HL-60/S4 treated with retinoic acid at 250 ng/mL for 4 days and 3 days (cell line): Measurements from ENCODE around the gene RXFP2.

Experiments
- in situ Hi-C: fragments of 300-500 bp; cut with MboI; formaldehyde crosslinking; loops from 2 replicates; pipeline ENCODE4 v1.7.0; 2022; ENCODE audit warnings: low sequenced_read_pairs

RXFP2 gene

DNA sequence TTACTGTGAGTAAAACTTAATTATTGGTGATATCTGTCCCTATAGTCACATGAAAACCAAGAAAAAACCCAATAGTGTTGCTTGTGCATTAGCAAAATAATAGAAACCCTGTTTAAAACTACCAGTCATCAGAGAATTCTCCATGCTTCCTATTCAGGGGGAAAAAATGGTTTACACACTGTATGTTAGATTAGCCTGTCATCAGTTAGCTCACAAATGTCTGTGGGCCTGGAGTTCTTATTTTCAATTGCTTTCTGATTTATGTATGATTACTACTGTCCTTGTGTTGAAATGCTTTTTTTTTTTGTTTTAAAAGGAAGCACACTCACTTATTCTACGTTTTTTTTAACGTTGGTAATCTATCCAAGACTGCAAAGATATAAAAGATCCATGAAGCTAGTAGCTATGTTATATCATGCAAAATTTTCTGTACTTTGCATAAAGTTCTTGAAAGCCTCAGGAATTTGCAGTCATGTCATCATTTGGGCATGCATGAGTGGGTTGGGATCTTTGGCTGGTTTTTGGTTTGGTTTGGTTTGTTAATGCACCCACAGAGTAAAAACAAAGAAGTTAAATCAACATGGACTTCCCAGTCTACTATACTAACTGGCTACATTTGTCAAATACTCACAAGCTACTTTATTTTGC, 25.9 kb downstream of the RXFP2 start:
- in situ Hi-C loops: no loop called here

DNA sequence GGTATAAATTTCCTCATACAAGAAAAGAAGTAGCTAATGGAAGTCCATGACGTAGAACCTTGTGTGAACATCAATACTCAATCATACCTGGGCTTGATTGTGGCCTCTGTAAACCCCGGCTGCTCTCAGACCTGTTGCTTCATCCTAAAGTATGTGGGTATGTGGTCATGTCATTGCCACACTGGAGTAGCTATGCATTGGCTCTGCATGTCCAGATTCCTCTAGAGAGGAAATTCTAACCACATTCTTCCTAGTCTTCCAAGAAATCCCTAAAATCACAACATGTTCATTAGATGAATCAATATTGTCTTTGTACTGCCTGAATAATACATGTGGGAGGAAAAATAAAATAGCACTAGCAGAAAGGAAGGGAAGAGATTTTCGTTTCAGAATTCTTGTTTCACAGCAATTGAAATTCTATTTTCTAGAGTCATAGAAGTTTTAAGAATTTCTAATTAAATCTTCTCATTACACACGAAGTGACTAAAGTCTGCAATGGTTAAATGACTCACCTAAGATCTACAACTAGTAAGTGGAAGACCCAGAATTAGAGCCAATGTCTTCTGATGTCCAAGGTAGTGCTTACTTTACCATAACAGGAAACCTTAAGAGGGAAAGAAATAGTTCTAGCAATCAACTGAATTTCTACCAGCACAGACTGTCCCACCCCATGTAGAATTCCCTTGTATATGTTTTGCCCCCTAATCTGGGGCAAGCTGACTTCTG, 28.0 kb downstream of the RXFP2 start:
- in situ Hi-C loops: no loop called here

GRCh38 chr13:31768351-31768750, 29.0 kb downstream of the RXFP2 start:
- in situ Hi-C loops: no loop called here

DNA sequence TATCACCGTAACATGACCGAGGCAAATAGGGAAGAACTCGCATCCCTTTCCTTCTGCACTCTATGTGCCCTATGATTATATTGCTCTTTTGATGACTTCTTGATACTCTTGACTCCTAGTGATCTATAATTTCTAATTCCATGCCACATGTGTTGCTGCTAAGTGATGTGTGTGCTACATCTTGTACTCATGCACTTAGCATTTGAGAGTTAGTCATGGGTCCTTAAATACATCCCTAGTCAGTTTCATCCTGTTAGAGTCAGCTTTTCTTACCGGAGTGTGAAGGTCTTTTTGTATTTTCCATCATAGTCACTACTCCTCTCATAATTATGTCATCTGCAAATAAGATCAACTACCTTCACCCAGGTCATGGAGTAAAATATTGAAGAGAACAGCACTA, 30.2 kb downstream of the RXFP2 start:
- in situ Hi-C loops: no loop called here

GRCh38 chr13:31772231-31772630, 32.9 kb downstream of the RXFP2 start:
- in situ Hi-C loops: no loop called here

DNA sequence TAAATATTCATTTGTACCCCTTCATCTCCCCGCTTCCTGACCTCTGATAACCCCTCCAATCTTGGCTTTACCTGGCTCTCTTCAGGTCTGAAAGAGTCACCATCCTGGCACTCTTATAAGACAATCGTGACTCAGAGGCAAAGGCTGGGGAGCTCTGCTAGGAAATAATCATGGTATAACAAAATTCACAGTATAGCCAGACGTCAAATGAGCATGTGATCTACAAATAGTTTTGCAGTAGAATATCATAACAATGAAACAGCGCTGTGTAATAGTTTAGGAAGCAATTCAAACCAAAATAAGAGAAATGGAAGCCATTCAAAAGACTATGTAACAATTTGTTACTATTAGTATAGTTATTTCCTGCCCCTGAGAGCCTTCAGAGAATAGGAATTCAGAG, 34.2 kb downstream of the RXFP2 start:
- in situ Hi-C loops: no loop called here

DNA sequence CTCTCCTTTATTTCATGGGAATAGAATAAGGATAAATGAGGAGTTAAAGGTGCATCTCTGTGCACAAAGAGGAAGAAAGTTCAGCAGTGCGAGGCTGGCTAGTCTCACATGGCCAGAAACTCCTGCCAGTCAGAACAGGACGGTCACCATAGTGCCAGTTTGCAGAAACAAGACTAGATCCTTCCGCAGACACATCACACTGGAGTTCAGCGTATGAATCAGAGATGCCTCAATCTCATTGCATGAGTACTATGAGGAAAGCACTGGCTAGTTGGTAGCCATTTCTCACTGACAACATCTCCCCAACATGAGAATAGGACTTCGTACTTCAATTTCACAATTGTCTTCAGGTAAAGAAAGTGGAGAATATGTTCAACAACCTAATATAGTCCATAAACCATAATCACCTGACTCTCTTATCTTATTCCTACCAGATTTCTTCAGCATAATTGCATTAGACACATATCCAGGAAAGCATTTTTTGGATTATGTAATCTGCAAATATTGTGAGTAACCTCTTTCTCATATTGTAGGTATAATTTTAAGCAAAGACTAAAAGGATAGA, 34.9 kb downstream of the RXFP2 start:
- in situ Hi-C loops: no loop called here

DNA sequence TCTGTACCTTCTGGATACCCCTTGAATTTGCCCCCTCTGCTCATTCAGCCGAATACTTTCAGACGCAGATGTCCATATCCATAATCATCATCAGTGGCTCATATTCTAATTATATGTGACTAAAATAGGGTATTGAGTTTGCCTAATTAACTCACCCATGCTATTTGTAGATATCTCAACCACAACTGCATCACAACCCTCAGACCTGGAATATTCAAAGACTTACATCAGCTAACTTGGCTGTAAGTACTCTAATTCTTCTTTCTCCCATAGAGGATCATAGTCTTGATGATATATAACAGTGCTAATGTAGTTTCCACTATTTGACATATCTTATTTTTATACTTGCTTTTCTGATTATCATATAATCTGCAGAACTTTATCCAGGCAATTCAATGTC, 35.8 kb downstream of the RXFP2 start:
- in situ Hi-C loops: no loop called here

DNA sequence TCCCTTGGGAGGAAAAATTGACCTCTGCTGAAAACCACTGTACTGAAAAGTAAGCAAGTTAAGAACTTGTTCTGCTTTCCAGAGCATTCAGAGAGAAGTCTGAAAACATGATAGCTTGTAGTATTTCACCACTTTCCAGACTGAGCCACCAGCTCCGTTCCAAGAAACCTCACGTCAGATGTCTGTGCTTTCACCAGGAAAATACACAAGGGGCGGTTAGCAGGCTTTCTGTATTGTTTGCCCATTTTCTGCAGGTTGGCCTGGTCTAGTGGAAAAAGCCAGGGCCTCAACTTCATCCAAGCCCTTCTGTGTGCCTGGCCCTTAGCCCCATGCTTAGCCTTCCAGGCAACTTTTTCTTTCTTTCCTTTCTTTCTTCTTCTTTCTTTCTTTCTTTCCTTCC, 36.4 kb downstream of the RXFP2 start:
- in situ Hi-C loops: no loop called here

DNA sequence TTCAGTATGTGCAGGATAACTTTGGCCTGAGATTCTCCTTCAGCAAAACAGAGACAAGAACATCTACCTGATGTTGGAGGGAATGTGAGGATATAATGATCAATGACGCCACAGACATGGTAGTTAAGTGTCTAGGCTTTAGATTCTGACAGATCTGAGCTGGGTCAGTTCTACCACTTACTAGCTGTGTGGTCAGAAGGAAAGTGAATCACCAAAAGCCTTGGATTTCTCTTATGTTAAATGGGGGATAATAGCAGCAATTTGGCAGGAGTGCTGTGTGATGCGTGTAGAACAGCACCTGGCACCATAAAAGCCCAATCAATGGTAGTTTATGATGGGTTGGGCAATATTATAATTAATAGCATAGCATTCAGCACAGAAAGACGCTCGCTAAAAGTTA, 41.7 kb downstream of the RXFP2 start:
- in situ Hi-C loops: no loop called here

DNA sequence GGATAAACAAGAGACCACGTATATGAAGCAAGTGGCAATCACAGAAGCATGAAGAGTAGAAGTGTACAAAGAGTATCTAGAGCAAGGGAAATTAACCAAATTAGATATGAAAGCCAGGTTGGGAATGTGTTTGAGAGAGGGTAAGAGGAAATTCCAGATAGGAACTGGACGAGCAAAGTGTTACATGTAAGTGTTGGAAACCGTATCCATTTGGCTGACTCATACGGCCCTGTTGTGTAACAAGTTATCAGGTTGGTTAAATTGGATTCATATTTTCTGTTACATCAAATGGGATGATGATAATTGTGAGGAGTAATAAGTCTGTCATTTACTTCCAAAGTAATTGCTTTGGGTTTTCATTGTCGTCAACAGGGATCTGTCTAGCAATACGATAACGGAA, 46.7 kb downstream of the RXFP2 start:
- in situ Hi-C loops: no loop called here

DNA sequence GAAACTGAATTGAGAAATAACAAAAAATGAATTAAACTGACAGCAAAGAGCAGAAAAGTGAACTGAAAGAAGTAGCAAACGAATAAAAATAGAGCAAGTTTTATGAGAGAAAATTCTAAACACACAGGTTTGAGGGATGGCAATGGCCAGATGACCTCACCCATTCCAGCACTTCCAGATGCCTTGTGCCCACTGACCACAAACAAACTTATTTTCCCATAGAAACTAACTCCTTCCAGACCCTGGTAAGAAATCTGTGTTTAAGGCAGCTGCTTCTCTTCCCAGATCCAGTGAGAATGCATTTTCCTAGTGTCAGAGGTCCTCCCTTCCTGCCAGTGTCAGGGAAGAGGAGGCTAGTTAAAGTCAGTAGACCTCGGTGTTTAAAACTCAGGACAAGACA, 51.7 kb downstream of the RXFP2 start:
- in situ Hi-C loops: no loop called here

GRCh38 chr13:31793246-31793645, 53.9 kb downstream of the RXFP2 start:
- in situ Hi-C loops: no loop called here

DNA sequence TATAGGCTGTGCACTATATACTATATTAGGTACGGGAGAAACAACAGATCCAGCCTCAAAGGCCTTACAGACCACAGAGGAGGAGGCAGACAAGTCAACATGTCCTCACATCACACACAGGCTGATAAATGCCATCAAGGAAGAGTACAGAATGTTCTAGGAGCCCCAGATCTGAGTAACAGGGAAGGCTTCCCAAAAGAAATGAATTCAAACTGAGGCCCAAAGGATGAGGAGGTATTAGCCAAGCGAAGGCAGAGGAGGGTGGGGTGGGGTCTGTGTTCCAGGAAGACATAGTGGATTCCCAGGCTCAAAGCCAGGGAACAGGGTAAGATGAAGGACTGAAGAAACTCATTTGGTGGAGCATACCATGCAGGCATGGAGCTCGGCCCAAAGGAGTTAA, 55.1 kb downstream of the RXFP2 start:
- in situ Hi-C loops: no loop called here

DNA sequence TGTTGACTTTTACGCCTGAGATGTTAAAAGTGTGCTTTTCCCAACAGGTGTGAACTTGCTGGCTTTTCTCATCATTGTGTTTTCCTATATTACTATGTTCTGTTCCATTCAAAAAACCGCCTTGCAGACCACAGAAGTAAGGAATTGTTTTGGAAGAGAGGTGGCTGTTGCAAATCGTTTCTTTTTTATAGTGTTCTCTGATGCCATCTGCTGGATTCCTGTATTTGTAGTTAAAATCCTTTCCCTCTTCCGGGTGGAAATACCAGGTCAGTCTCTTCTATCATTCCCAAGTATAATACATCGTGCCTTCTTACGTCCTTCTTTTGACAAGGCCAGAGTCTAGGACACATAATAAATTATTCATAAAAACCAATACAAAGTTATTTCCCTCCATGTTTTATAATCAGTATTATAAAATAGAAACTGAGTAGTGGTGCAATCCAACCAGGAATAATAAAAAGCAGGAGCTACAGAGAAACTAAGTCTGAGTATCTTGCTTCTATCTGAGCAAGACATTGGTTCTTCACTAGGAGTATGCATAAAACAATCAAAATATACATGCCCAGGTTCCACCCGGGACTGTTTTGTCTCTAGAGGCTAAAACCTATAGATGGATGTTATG, 57.9 kb downstream of the RXFP2 start:
- in situ Hi-C loops: no loop called here

DNA sequence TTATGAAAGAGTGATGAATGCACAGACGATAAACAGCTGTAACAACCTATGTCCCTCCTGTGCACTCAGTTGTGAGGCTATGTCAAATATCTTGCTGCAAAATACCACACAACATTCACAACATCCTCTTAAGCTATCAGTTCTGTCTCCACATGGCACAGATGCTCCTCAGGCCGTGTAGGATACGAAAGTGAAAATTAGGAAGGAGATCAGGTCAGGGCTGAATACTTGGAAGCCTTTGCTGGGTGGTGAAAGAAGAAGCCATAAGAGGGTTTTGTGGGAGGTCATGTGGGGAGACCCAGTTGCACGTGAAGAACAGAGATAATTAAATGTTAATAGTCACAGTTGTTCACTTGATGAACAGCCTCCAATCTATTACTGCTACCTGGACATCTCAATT, 58.9 kb downstream of the RXFP2 start:
- in situ Hi-C loops: no loop called here

GRCh38 chr13:31801088-31801487, 61.8 kb downstream of the RXFP2 start:
- in situ Hi-C loops: no loop called here

- in situ Hi-C loops: no loop called here
These were observed 64.0 kb downstream of the RXFP2 start for GRCh38 chr13:31803311-31803710.

- in situ Hi-C loops: no loop called here
These were observed 66.5 kb downstream of the RXFP2 start for GRCh38 chr13:31805841-31806240.

DNA sequence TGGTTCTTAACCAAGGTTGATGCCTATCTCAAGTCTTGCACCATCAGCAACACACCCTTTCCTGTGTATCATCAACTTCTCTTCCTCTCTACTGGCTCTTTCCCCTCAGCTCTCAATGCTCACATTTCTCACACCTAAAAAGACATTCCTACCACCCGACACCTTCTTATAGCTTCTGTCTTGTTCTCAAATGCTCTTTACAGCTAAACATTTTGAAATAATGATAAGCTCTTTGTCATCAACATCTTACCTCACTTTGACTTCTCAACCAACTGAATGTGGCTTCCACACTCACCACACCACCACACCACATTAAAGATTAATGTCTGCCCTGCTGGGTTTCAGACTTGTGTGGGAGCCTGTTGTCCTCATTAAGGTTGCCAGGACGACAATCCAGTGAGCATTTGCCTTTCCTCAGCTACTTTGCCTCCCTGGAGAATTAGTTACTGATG, 67.8 kb downstream of the RXFP2 start:
- in situ Hi-C loops: no loop called here

- in situ Hi-C loops: no loop called here
These were observed 75.2 kb downstream of the RXFP2 start for GRCh38 chr13:31814536-31814935.
